Measurements from ENCODE around the gene ADAMTSL3. TPM values are rescaled to one million over a fixed set of nuclear protein-coding genes. Genes with fewer than 3 reads are reported as not detected.
"Not testable (repeated sequence)": the region's sequence is repeated elsewhere in the genome, so short reads cannot be mapped to it uniquely, and the experiment has no call there.

Gene ADAMTSL3
- total RNA-seq, 1 donor from 2014 or later = 0.64 TPM

DNA sequence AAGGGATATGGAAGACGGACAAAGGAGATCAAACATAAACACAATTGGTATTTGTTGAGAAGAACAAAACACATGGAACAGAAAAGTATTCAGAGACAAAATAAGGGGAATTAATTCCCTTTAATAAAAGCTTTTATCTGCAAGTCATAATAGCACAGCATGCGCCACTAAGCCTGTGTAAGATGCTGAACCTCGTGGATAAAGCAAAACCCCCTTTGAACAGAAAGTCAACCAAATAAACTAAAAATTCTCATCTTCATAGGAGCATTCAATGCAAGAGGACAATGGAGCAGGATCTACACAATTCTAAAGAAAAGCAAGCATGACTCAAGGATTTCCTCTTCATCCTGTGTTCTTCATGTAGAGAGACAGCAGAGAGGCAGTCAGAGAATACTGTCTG lies 307.4 kb downstream of the ADAMTSL3 start:
- Mint-ChIP-seq H3K36me3 (ENCODE audit: low read depth, unreplicated experiment) (no peaks in the 10 kb centered on the region), H3K4me1 (ENCODE audit: unreplicated experiment) (peaks cover 11% of the 10 kb centered on the region), H3K27me3 (ENCODE audit: unreplicated experiment) (peaks cover 2% of the 10 kb centered on the region), H3K27ac (ENCODE audit: unreplicated experiment) (peak overlapping the region; percentile 3), H3K9me3 (ENCODE audit: unreplicated experiment) (peaks cover 5% of the 10 kb centered on the region), H3K4me3 (ENCODE audit: unreplicated experiment) (no peak overlapping the region)
- no peak for DNase-seq (ENCODE audit: low spot score)
- TF ChIP-seq, protein P1, sequence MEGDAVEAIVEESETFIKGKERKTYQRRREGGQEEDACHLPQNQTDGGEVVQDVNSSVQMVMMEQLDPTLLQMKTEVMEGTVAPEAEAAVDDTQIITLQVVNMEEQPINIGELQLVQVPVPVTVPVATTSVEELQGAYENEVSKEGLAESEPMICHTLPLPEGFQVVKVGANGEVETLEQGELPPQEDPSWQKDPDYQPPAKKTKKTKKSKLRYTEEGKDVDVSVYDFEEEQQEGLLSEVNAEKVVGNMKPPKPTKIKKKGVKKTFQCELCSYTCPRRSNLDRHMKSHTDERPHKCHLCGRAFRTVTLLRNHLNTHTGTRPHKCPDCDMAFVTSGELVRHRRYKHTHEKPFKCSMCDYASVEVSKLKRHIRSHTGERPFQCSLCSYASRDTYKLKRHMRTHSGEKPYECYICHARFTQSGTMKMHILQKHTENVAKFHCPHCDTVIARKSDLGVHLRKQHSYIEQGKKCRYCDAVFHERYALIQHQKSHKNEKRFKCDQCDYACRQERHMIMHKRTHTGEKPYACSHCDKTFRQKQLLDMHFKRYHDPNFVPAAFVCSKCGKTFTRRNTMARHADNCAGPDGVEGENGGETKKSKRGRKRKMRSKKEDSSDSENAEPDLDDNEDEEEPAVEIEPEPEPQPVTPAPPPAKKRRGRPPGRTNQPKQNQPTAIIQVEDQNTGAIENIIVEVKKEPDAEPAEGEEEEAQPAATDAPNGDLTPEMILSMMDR (IDR thresholded peaks at IDR 0.05; ENCODE audit: unreplicated experiment) = no peak

GRCh38 chr15:83964967-83965366 lies 311.0 kb downstream of the ADAMTSL3 start:
- H3K9me3 Mint-ChIP-seq (ENCODE audit: unreplicated experiment); DNase-seq (ENCODE audit: low spot score); H3K4me3 Mint-ChIP-seq (ENCODE audit: unreplicated experiment); H3K27me3 Mint-ChIP-seq (ENCODE audit: unreplicated experiment); H3K27ac Mint-ChIP-seq (ENCODE audit: unreplicated experiment); H3K36me3 Mint-ChIP-seq (ENCODE audit: low read depth, unreplicated experiment): not testable (repeated sequence)
- peaks cover 11% of the 10 kb centered on the region for H3K4me1 Mint-ChIP-seq (ENCODE audit: unreplicated experiment)

GRCh38 chr15:83970295-83970890 lies 316.5 kb downstream of the ADAMTSL3 start:
- peaks cover 4% of the 10 kb centered on the region for H3K9me3 Mint-ChIP-seq (ENCODE audit: unreplicated experiment)
- no peak overlapping the region for H3K4me3 Mint-ChIP-seq (ENCODE audit: unreplicated experiment)
- DNase-seq (ENCODE audit: low spot score) = no peak
- no peaks in the 10 kb centered on the region for H3K4me1 Mint-ChIP-seq (ENCODE audit: unreplicated experiment)
- no peak overlapping the region for H3K27ac Mint-ChIP-seq (ENCODE audit: unreplicated experiment)
- H3K27me3 Mint-ChIP-seq (ENCODE audit: unreplicated experiment) = peaks cover 5% of the 10 kb centered on the region
- TF ChIP-seq, protein P1 (IDR thresholded peaks at IDR 0.05; ENCODE audit: unreplicated experiment) = no peak
- peaks cover 2% of the 10 kb centered on the region for H3K36me3 Mint-ChIP-seq (ENCODE audit: low read depth, unreplicated experiment)

GRCh38 chr15:83971992-83972391 lies 318.1 kb downstream of the ADAMTSL3 start:
- Mint-ChIP-seq H3K27me3 (ENCODE audit: unreplicated experiment) (peaks cover 7% of the 10 kb centered on the region), H3K4me3 (ENCODE audit: unreplicated experiment) (no peak overlapping the region), H3K4me1 (ENCODE audit: unreplicated experiment) (no peaks in the 10 kb centered on the region), H3K36me3 (ENCODE audit: low read depth, unreplicated experiment) (peaks cover 14% of the 10 kb centered on the region), H3K9me3 (ENCODE audit: unreplicated experiment) (peaks cover 12% of the 10 kb centered on the region), H3K27ac (ENCODE audit: unreplicated experiment) (no peak overlapping the region)
- TF ChIP-seq, protein P1 (IDR thresholded peaks at IDR 0.05; ENCODE audit: unreplicated experiment) = no peak
- no peak for DNase-seq (ENCODE audit: low spot score)

GRCh38 chr15:83973816-83974215 lies 319.9 kb downstream of the ADAMTSL3 start:
- DNase-seq (ENCODE audit: low spot score) = no peak
- H3K9me3 Mint-ChIP-seq (ENCODE audit: unreplicated experiment) = peaks cover 21% of the 10 kb centered on the region
- no peak overlapping the region for H3K27ac Mint-ChIP-seq (ENCODE audit: unreplicated experiment)
- H3K4me3 Mint-ChIP-seq (ENCODE audit: unreplicated experiment) = no peak overlapping the region
- peaks cover 10% of the 10 kb centered on the region for H3K27me3 Mint-ChIP-seq (ENCODE audit: unreplicated experiment)
- peaks cover 25% of the 10 kb centered on the region for H3K36me3 Mint-ChIP-seq (ENCODE audit: low read depth, unreplicated experiment)
- H3K4me1 Mint-ChIP-seq (ENCODE audit: unreplicated experiment) = no peaks in the 10 kb centered on the region
- TF ChIP-seq, protein P1 (IDR thresholded peaks at IDR 0.05; ENCODE audit: unreplicated experiment) = peak; percentile 39
